Measurements from ENCODE around the gene CCDC33. TPM values are rescaled to one million over a fixed set of nuclear protein-coding genes. Genes with fewer than 3 reads are reported as not detected.

The CCDC33 gene
- total and polyA plus RNA-seq, 4 experiments from 2014 or later = not detected

DNA sequence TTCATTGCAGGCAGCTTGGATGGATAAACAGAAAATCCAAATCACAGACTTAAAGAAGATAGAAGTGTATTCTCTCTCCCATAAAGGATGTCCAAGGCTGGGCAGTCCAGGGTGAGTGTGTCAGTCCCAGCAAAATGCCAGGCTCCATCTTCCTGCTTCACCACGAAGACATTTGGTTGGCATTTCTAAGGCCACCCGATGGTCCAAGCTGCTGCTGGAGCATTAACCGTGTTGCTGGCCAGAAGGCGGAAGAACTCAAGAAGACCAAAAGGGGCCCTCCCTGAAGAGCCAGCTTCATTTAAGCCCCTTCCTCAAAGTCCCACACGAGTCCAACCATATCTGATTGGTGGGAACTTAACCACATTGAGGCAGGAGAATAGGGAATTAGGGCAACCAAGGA lies 134.3 kb downstream of the CCDC33 start:
- no peaks in the 10 kb centered on the region for H3K36me3 ChIP-seq (ENCODE audit: insufficient read depth, low read length)
- H3K4me1 Mint-ChIP-seq = peaks cover 7 to 21% (median 11%) of the 10 kb centered on the region in 4 donors
- ChIA-PET CTCF (ENCODE audit: partially characterized antibody) (interaction anchor here (1.0 to 21.8 kb wide), 3 partner anchors 12 to 119 kb away, joined by 4 to 550 read pairs (median 19); partner anchors contain the start of gene SEMA7A), POLR2A (ENCODE audit: partially characterized antibody) (no interaction called here)
- intact Hi-C loops (cut with micrococcal nuclease) = no loop called here
- peaks cover 17 to 19% of the 10 kb centered on the region in 2 donors for H3K27me3 Mint-ChIP-seq
- H3K27ac ChIP-seq (ENCODE audit: low read depth, low read length) = no peak overlapping the region
- H3K27me3 ChIP-seq (ENCODE audit: insufficient read depth, low read length) = peaks cover 5% of the 10 kb centered on the region
- peaks cover 0 to 3% (median 0%) of the 10 kb centered on the region in 8 donors for H3K9me3 Mint-ChIP-seq
- H3K36me3 Mint-ChIP-seq = no peaks in the 10 kb centered on the region
- no peaks in the 10 kb centered on the region for H3K9me3 ChIP-seq (ENCODE audit: control insufficient read depth in 1 of 2, low read length in 2 of 2)
- H3K4me1 ChIP-seq (ENCODE audit: insufficient read depth, low read length) = peaks cover 16% of the 10 kb centered on the region
- H3K27ac Mint-ChIP-seq = peak overlapping the region in 1 of 7 donors; percentile 16
- H3K4me3 ChIP-seq (ENCODE audit: low read length in 2 of 2) = no peak overlapping the region
- no peak overlapping the region for H3K4me3 Mint-ChIP-seq
- no peak for DNase-seq

DNA sequence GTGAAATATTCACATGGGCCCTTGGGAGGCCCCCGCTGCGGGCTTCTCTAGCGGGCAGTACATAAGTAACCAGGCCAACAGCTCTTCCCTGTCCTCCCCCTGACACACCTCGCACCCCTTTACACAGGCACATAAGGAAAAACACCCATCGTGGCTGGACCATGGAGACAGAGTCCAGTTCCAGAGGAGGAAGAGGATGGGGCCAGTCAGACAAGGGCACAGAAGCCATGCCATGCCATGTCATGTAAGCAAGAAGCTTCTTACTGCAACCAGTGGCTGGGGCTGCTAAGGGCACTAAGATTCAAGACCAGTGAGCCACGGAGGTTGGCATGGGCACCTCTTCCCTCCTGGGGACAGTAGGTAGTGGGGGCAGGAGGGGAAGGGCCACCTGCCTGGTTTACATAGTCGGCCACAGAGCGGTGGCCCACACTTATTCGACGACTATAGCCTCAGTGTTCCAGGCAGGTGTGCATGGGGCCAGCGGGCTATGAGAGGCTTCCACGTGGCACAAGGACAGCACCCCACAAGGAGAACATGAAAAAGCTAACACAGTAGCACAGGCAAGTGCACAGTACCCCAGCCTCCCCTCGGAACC lies 137.0 kb downstream of the CCDC33 start:
- H3K36me3 Mint-ChIP-seq = no peaks in the 10 kb centered on the region
- no peak overlapping the region for H3K4me3 ChIP-seq (ENCODE audit: low read length in 2 of 2)
- peak overlapping the region in 2 of 7 donors; percentile 67 to 74 for H3K27ac Mint-ChIP-seq
- peaks cover 12% of the 10 kb centered on the region for H3K4me1 ChIP-seq (ENCODE audit: insufficient read depth, low read length)
- intact Hi-C loops (cut with micrococcal nuclease) = loop anchor here (1.0 kb wide), 3 partner anchors 116 to 396 kb away; no protein-coding TSS in a partner anchor
- no peaks in the 10 kb centered on the region for H3K36me3 ChIP-seq (ENCODE audit: insufficient read depth, low read length)
- peak overlapping the region; percentile 78 to 88 (median 86) for H3K4me3 Mint-ChIP-seq
- peaks cover 13 to 14% of the 10 kb centered on the region in 2 donors for H3K27me3 Mint-ChIP-seq
- no peak for DNase-seq
- ChIA-PET CTCF (ENCODE audit: partially characterized antibody) (interaction anchor here (1.0 to 21.8 kb wide), 9 partner anchors 10 to 396 kb away, joined by 3 to 550 read pairs (median 4); partner anchors contain the start of gene SEMA7A), POLR2A (ENCODE audit: partially characterized antibody) (interaction anchor here (1.0 kb wide), 1 partner anchor 30 kb away, joined by 4 read pairs; no protein-coding TSS in a partner anchor)
- no peaks in the 10 kb centered on the region for H3K9me3 ChIP-seq (ENCODE audit: control insufficient read depth in 1 of 2, low read length in 2 of 2)
- H3K27me3 ChIP-seq (ENCODE audit: insufficient read depth, low read length) = no peaks in the 10 kb centered on the region
- peaks cover 0 to 3% (median 0%) of the 10 kb centered on the region in 8 donors for H3K9me3 Mint-ChIP-seq
- H3K27ac ChIP-seq (ENCODE audit: low read depth, low read length) = no peak overlapping the region
- peaks cover 6 to 21% (median 10%) of the 10 kb centered on the region in 4 donors for H3K4me1 Mint-ChIP-seq

DNA sequence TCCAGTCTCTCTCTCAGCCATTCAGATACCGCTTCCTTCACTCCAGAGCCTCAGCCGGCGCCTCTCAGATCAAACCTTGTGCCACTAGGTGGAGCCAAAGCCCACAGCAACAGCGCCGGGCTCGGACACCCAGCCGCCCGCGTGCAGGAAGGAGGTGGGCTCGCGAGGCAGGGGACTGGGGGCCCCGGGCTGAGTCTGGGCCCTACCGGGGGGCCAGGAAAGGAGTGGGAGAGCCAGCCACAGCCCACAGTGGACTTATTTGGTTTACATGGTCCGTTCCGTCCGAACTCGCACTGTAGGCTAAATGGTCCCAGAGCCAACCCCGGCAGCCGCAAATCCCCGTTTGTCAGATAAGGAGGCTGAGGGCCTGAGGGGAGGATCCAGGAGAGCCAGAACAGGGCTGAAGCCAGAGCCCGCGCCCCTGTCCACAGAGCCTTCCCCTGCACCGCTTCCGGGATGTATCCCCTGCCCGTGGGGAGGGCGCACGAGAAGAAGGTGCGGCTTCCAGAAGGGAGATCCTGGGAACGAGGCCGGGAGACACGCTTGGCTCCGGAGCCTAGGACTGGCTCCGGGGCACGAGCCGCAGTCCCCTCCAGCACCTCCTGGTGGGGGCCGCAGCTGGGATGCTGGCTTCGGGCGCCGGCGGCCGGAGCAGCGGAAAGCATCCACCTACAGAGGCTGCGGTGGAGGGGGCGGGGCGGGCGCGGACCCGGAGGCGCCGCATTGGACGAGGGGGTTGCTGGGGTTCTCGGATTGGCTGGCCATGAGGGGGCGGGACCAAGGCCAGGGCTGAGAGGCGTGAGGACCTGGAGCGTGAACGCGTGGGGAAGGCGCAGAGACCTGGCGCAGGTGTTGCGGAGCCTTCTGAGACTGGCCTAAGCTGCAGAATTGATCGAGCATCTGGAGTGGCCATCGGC lies 137.9 kb downstream of the CCDC33 start:
- Mint-ChIP-seq H3K4me1 (peaks cover 6 to 24% (median 13%) of the 10 kb centered on the region in 4 donors), H3K27me3 (peaks cover 8% of the 10 kb centered on the region in 2 donors), H3K36me3 (no peaks in the 10 kb centered on the region), H3K4me3 (peak overlapping the region; percentile 78 to 88 (median 86)), H3K27ac (peak overlapping the region; percentile 46 to 88 (median 67)), H3K9me3 (peaks cover 0 to 3% (median 0%) of the 10 kb centered on the region in 8 donors)
- POLR2A ChIA-PET (ENCODE audit: partially characterized antibody) = interaction anchor here (0.7 to 2.4 kb wide), 6 partner anchors 8 to 395 kb away, joined by 3 to 16 read pairs (median 5); partner anchors contain the start of genes CLK3, SEMA7A and UBL7
- Histone ChIP-seq H3K27me3 (ENCODE audit: insufficient read depth, low read length) (no peaks in the 10 kb centered on the region), H3K4me1 (ENCODE audit: insufficient read depth, low read length) (peaks cover 19% of the 10 kb centered on the region), H3K27ac (ENCODE audit: low read depth, low read length) (peak overlapping the region; percentile 38), H3K9me3 (ENCODE audit: control insufficient read depth in 1 of 2, low read length in 2 of 2) (no peaks in the 10 kb centered on the region), H3K4me3 (ENCODE audit: low read length in 2 of 2) (peak overlapping the region; percentile 82 to 93), H3K36me3 (ENCODE audit: insufficient read depth, low read length) (no peaks in the 10 kb centered on the region)
- intact Hi-C loops (cut with micrococcal nuclease) = loop anchor here (1.0 kb wide), 6 partner anchors 64 to 395 kb away; partner anchors contain the start of gene UBL7
- CTCF ChIA-PET (ENCODE audit: partially characterized antibody) = interaction anchor here (0.5 to 21.8 kb wide), 20 partner anchors 9 to 597 kb away, joined by 3 to 550 read pairs (median 5); partner anchors contain the start of genes SEMA7A and UBL7
- peak; percentile 90 to 96 (median 91) for DNase-seq

DNA sequence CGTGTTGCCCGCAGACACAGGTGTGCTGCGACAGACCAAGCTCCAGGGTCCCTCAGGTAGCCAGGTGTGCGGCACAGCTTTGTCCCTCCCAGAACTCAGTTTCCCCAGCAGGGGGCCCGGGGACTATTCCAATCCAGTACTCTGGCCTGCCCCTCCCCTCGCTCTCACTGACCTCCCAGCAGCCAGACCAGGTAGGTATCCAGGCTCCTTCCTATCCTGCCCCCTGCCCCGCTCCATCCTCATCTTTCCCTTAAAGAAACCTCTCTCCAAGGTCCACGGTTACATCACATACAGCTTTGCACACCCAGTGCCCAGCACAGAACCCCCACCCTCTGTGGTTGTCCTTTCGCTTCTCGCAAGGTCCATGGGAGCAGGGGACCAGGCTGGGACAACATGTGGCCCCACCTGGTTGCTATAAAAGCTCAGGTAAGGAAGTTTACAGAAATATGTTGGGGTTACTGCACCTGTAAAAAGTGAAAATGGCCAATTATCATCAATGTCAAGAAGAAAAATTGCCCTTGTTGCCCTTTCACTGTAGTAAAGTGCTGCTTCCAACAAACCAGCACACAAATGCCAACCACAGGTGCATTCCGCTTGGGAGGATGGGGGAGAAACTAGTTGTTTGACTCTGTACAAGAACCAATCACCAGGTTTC lies 138.6 kb downstream of the CCDC33 start:
- H3K27ac Mint-ChIP-seq = peak overlapping the region in 6 of 7 donors; percentile 32 to 83 (median 56)
- DNase-seq = no peak
- Histone ChIP-seq H3K36me3 (ENCODE audit: insufficient read depth, low read length) (no peaks in the 10 kb centered on the region), H3K9me3 (ENCODE audit: control insufficient read depth in 1 of 2, low read length in 2 of 2) (no peaks in the 10 kb centered on the region), H3K27ac (ENCODE audit: low read depth, low read length) (peak overlapping the region; percentile 3), H3K4me1 (ENCODE audit: insufficient read depth, low read length) (peaks cover 22% of the 10 kb centered on the region), H3K4me3 (ENCODE audit: low read length in 2 of 2) (peak overlapping the region; percentile 42 to 82), H3K27me3 (ENCODE audit: insufficient read depth, low read length) (no peaks in the 10 kb centered on the region)
- peaks cover 0 to 3% (median 0%) of the 10 kb centered on the region in 8 donors for H3K9me3 Mint-ChIP-seq
- peak overlapping the region; percentile 78 to 88 (median 86) for H3K4me3 Mint-ChIP-seq
- ChIA-PET POLR2A (ENCODE audit: partially characterized antibody) (interaction anchor here (0.9 to 2.4 kb wide), 5 partner anchors 8 to 394 kb away, joined by 3 to 16 read pairs (median 5); partner anchors contain the start of genes CLK3, SEMA7A and UBL7), CTCF (ENCODE audit: partially characterized antibody) (interaction anchor here (0.6 to 21.8 kb wide), 18 partner anchors 8 to 408 kb away, joined by 3 to 550 read pairs (median 6); partner anchors contain the start of genes CYP11A1, SEMA7A and UBL7)
- H3K36me3 Mint-ChIP-seq = no peaks in the 10 kb centered on the region
- intact Hi-C loops (cut with micrococcal nuclease) = loop anchor here (1.0 to 5.0 kb wide), 4 partner anchors 64 to 583 kb away; partner anchors contain the start of genes RPP25 and UBL7
- H3K4me1 Mint-ChIP-seq = peaks cover 6 to 26% (median 15%) of the 10 kb centered on the region in 4 donors
- H3K27me3 Mint-ChIP-seq = peaks cover 3 to 8% of the 10 kb centered on the region in 2 donors

DNA sequence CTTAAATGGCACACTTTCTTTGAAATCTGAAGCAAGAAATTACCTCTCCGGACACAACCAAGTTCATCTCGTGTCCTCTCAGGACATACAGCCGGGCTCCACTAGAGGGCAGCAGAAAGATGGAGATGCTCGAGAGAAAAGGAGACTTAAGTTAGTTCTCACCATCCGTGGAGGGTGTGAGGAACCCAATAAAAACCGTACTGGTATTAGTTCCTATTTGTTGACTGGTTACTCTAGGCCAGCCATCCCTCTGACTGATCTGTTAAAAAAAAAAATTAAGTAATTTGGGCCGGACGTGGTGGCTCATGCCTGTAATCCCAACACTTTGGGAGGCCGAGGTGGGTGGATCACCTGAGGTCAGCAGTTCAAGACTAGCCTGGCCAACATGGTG lies 139.2 kb downstream of the CCDC33 start:
- Histone ChIP-seq H3K36me3 (ENCODE audit: insufficient read depth, low read length) (no peaks in the 10 kb centered on the region), H3K27ac (ENCODE audit: low read depth, low read length) (no peak overlapping the region), H3K4me3 (ENCODE audit: low read length in 2 of 2) (no peak overlapping the region), H3K4me1 (ENCODE audit: insufficient read depth, low read length) (peaks cover 22% of the 10 kb centered on the region), H3K27me3 (ENCODE audit: insufficient read depth, low read length) (no peaks in the 10 kb centered on the region), H3K9me3 (ENCODE audit: control insufficient read depth in 1 of 2, low read length in 2 of 2) (no peaks in the 10 kb centered on the region)
- Mint-ChIP-seq H3K4me3 (peak overlapping the region; percentile 49 to 88 (median 84)), H3K36me3 (no peaks in the 10 kb centered on the region), H3K27me3 (peaks cover 0 to 5% of the 10 kb centered on the region in 2 donors), H3K4me1 (peaks cover 6 to 26% (median 15%) of the 10 kb centered on the region in 4 donors), H3K9me3 (peaks cover 0 to 3% (median 0%) of the 10 kb centered on the region in 8 donors), H3K27ac (peak overlapping the region in 6 of 7 donors; percentile 9 to 83 (median 49))
- CTCF ChIA-PET (ENCODE audit: partially characterized antibody) = interaction anchor here (0.8 to 21.8 kb wide), 16 partner anchors 7 to 394 kb away, joined by 3 to 550 read pairs (median 6); partner anchors contain the start of genes CYP11A1 and SEMA7A
- POLR2A ChIA-PET (ENCODE audit: partially characterized antibody) = interaction anchor here (1.1 to 2.4 kb wide), 4 partner anchors 9 to 240 kb away, joined by 3 to 16 read pairs (median 6); partner anchors contain the start of genes CLK3, SEMA7A and UBL7
- DNase-seq = peak; percentile 71 to 83 (median 74)
- intact Hi-C loops (cut with micrococcal nuclease) = loop anchor here (5.0 kb wide), 1 partner anchor 582 kb away; the partner anchor contains the start of gene RPP25

DNA sequence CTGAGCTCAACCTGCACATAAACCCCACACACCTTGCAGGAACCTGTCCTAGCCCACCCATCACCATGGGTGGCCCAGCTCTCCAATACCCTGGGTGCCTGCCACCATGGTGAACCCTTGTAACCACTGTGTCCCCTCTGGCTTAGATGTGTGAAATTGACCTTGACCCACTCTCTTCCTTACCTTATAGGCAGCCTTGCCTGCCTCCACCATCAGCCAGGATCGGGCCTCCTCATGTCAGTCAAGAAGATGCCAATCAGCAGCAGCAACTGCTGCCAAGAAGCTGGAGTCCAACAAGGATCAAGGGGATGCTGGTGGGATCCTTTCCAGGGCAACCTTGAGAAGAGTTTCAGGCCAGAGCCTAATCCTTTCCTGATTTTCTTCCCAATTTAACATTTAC lies 140.1 kb downstream of the CCDC33 start:
- no peak overlapping the region for H3K27ac ChIP-seq (ENCODE audit: low read depth, low read length)
- ChIA-PET CTCF (ENCODE audit: partially characterized antibody) (interaction anchor here (0.8 to 21.8 kb wide), 11 partner anchors 9 to 393 kb away, joined by 3 to 550 read pairs (median 6); partner anchors contain the start of genes CYP11A1 and SEMA7A), POLR2A (ENCODE audit: partially characterized antibody) (interaction anchor here (1.1 to 2.4 kb wide), 2 partner anchors 8 to 85 kb away, joined by 3 to 16 read pairs; partner anchors contain the start of gene UBL7)
- no peaks in the 10 kb centered on the region for H3K36me3 Mint-ChIP-seq
- intact Hi-C loops (cut with micrococcal nuclease) = loop anchor here (5.0 kb wide), 1 partner anchor 581 kb away; the partner anchor contains the start of gene RPP25
- no peak overlapping the region for H3K27ac Mint-ChIP-seq
- H3K27me3 ChIP-seq (ENCODE audit: insufficient read depth, low read length) = no peaks in the 10 kb centered on the region
- peaks cover 6 to 26% (median 15%) of the 10 kb centered on the region in 4 donors for H3K4me1 Mint-ChIP-seq
- H3K4me1 ChIP-seq (ENCODE audit: insufficient read depth, low read length) = peaks cover 22% of the 10 kb centered on the region
- no peaks in the 10 kb centered on the region for H3K27me3 Mint-ChIP-seq
- peaks cover 0 to 3% (median 0%) of the 10 kb centered on the region in 8 donors for H3K9me3 Mint-ChIP-seq
- no peaks in the 10 kb centered on the region for H3K9me3 ChIP-seq (ENCODE audit: control insufficient read depth in 1 of 2, low read length in 2 of 2)
- no peak for DNase-seq
- H3K4me3 Mint-ChIP-seq = peak overlapping the region in 1 of 8 donors; percentile 49
- no peak overlapping the region for H3K4me3 ChIP-seq (ENCODE audit: low read length in 2 of 2)
- no peaks in the 10 kb centered on the region for H3K36me3 ChIP-seq (ENCODE audit: insufficient read depth, low read length)
